HG02884 (cell line): ENCODE data around the gene CDC42EP2.

Experiments
- ATAC-seq: cut with Tn5 transposase; IDR thresholded peaks from one replicate; pipeline ENCODE4 v1.9.1; 2021; ENCODE audit warnings: mild to moderate bottlenecking, moderate library complexity; ENCODE audit not compliant: unreplicated experiment

Gene CDC42EP2

GRCh38 chr11:65355013-65355775 is 40.5 kb downstream of the CDC42EP2 start:
- no peak for ATAC-seq

GRCh38 chr11:65355776-65356393 is 41.2 kb downstream of the CDC42EP2 start:
- ATAC-seq = no peak

GRCh38 chr11:65356394-65356972 is 41.8 kb downstream of the CDC42EP2 start:
- no peak for ATAC-seq

GRCh38 chr11:65357856-65358356 is 43.2 kb downstream of the CDC42EP2 start:
- ATAC-seq = no peak

- no peak for ATAC-seq
These were observed 47.8 kb downstream of the CDC42EP2 start for GRCh38 chr11:65362320-65362931.

GRCh38 chr11:65362966-65363365 is 48.3 kb downstream of the CDC42EP2 start:
- ATAC-seq = no peak

GRCh38 chr11:65363770-65364169 is 49.1 kb downstream of the CDC42EP2 start:
- no peak for ATAC-seq

- ATAC-seq = no peak
These were observed 51.7 kb downstream of the CDC42EP2 start for GRCh38 chr11:65366340-65366773.

GRCh38 chr11:65370659-65371049 is 56.0 kb downstream of the CDC42EP2 start:
- ATAC-seq = no peak
